Activated T-helper 2 cell treated with anti-CD3 and anti-CD28 coated beads, Interferon-gamma antibody, Interleukin-2, Interleukin-4, amounts not matched to agents 10 μg/mL and 5 μg/mL and 100 μg/mL, durations not matched to agents 14 hours and 24 hours and 36 hours (primary cell): Measurements from ENCODE around the gene TSC2. TPM values are rescaled to one million over a fixed set of nuclear protein-coding genes. Genes with fewer than 3 reads are reported as not detected.

Source experiments
- DNase-seq: peaks from one replicate; pipeline ENCODE4 v3.0.0; 2021; ENCODE audit warnings: low spot score
- H3K27ac Mint-ChIP-seq: one replicate; pipeline ENCODE4 v1.8.0; 2021; ENCODE audit warnings: mixed read lengths
- H3K27me3 Mint-ChIP-seq: one replicate; pipeline ENCODE4 v1.8.0; 2021; ENCODE audit warnings: low read depth, mixed read lengths
- H3K36me3 Mint-ChIP-seq: one replicate; pipeline ENCODE4 v1.8.0; 2021; ENCODE audit warnings: low read depth, mixed read lengths
- H3K4me1 Mint-ChIP-seq: one replicate; pipeline ENCODE4 v1.8.0; 2021; ENCODE audit warnings: low read depth, mixed read lengths
- H3K4me3 Mint-ChIP-seq: one replicate; pipeline ENCODE4 v1.8.0; 2021; ENCODE audit warnings: low read depth, mild to moderate bottlenecking, moderate library complexity, mixed read lengths
- H3K9me3 Mint-ChIP-seq: one replicate; pipeline ENCODE4 v1.8.0; 2021; ENCODE audit warnings: mixed read lengths
- intact Hi-C: fragments of 100-400 bp; cut with micrococcal nuclease; formaldehyde crosslinking; loops from one replicate; pipeline ENCODE4 v1.15.1; 2023
- total RNA-seq: library from RNA; stranded (reverse); gene quantifications from 2 replicates; pipeline ENCODE4 v1.2.3, GENCODE V29; 2022

Gene TSC2
- total RNA-seq, 1 donor from 2014 or later: 89.7 TPM

DNA sequence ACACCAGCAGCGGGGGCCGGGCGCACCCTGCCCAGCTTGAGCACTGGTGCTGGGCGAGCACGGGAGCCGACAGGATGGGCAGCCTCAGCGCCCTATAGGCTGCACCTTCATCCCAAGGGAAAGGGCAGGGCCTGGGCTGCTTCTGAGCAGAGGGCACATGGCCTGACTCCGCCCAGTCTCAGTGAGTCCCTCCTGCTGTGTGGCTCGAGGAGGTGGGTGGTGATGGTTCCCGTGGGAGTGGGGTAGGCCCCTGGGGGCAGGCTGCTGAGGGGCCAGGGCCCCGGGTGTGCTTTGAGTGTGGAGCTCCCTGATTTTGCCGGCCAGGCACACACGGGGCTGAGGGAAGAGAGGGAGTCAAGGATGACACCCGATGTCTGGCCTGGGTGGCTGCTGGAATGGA is 37.9 kb downstream of the TSC2 start:
- Mint-ChIP-seq H3K27ac (no peak overlapping the region), H3K4me3 (no peak overlapping the region), H3K9me3 (no peaks in the 10 kb centered on the region), H3K27me3 (no peaks in the 10 kb centered on the region), H3K36me3 (peaks cover 18% of the 10 kb centered on the region), H3K4me1 (no peaks in the 10 kb centered on the region)
- no peak for DNase-seq
- intact Hi-C loops: no loop called here

DNA sequence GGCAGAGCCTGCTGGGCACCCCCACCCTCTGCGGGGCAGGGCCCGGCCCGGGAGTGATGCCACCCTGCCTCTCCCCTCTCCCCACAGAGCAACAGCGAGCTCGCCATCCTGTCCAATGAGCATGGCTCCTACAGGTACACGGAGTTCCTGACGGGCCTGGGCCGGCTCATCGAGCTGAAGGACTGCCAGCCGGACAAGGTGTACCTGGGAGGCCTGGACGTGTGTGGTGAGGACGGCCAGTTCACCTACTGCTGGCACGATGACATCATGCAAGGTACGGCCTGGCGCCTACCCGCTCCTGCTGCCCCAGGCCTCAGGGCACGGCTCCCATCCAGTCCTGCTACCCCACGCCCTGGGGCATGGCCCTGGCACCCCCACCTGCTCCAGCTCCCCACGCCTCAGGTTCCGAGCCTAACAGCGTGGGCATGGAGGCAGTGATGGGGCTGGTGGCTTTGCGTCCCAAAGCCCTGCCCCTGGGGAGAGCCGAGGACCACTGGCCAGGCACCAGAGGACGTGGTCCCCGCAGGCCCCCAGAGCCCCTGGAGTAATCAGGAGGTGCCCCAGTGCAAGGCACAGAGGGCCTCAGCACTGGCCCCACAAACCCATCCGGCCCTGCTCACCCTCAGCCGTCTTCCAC is 38.4 kb downstream of the TSC2 start:
- intact Hi-C loops: no loop called here
- H3K27me3 Mint-ChIP-seq: no peaks in the 10 kb centered on the region
- DNase-seq: no peak
- no peaks in the 10 kb centered on the region for H3K9me3 Mint-ChIP-seq
- no peak overlapping the region for H3K4me3 Mint-ChIP-seq
- peaks cover 19% of the 10 kb centered on the region for H3K36me3 Mint-ChIP-seq
- no peaks in the 10 kb centered on the region for H3K4me1 Mint-ChIP-seq
- H3K27ac Mint-ChIP-seq: no peak overlapping the region

DNA sequence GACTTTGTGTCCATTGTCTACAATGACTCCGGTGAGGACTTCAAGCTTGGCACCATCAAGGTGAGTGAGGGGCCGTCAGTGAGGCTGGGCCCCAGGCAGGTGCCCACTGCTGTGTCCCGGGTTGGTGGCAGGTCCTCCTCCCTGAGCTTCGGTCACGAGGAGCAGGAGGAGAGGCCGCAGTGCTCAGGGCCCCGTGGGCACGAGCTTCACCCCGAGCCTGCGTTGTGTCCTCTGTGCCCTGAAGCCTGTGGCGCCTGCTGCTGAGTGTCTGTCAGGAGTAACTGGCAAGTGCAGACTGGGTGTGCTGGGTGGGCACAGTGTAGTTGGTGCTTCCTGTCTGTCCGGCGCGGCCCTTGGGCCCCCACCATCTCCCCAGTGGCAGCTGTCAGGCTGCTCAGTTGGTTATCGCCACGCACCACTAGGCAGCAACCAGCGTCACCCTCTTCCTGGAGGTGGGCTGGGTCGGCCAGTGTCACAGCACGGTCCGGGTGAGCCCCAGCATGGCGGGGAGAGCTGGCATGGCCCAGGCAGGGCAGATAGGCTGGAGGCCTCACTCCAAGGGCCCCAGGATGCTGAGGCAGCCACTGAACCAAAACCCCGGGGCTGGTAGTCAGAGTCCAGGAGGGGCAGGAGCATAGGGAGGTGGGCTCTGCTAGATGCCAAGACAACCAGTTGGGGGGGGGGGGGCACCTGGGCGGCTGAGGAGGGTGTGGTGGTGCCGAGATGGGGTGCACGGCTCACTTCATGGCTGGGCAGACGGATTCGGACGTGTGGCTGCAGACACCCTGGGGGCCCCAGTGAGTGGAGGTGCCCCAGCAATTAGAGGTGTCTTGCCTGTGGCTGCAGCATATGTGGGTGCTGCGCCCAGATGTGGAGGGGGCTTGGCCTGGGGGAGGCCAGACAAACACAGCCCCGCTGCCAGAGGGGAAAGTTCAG is 39.3 kb downstream of the TSC2 start:
- no peak for DNase-seq
- intact Hi-C loops: no loop called here
- Mint-ChIP-seq H3K27me3 (no peaks in the 10 kb centered on the region), H3K27ac (no peak overlapping the region), H3K4me1 (no peaks in the 10 kb centered on the region), H3K4me3 (no peak overlapping the region), H3K36me3 (peaks cover 19% of the 10 kb centered on the region), H3K9me3 (no peaks in the 10 kb centered on the region)

DNA sequence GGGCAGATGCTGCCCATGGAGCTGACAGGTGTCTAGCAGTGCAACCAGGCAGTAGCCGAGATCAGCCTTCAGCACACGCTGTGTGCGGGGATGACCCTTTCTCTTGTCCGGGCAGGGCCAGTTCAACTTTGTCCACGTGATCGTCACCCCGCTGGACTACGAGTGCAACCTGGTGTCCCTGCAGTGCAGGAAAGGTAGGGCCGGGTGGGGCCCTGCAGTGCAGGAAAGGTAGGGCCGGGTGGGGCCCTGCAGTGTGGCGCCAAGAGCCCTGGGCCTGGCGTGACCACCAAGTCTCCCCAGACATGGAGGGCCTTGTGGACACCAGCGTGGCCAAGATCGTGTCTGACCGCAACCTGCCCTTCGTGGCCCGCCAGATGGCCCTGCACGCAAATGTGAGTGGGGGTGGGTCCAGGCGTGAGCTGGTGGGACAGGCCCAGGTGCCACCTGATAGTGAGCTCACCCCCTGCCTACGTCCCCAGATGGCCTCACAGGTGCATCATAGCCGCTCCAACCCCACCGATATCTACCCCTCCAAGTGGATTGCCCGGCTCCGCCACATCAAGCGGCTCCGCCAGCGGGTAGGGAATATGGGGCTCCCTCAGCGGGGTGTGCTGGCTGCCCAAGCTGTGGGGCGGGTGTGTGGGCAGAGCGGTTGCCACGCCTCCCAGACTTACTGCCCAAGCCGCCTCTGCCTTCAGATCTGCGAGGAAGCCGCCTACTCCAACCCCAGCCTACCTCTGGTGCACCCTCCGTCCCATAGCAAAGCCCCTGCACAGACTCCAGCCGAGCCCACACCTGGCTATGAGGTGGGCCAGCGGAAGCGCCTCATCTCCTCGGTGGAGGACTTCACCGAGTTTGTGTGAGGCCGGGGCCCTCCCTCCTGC is 40.2 kb downstream of the TSC2 start:
- Mint-ChIP-seq H3K36me3 (peaks cover 16% of the 10 kb centered on the region), H3K27ac (no peak overlapping the region), H3K9me3 (no peaks in the 10 kb centered on the region), H3K4me1 (no peaks in the 10 kb centered on the region), H3K27me3 (no peaks in the 10 kb centered on the region), H3K4me3 (no peak overlapping the region)
- intact Hi-C loops: no loop called here
- DNase-seq: no peak

DNA sequence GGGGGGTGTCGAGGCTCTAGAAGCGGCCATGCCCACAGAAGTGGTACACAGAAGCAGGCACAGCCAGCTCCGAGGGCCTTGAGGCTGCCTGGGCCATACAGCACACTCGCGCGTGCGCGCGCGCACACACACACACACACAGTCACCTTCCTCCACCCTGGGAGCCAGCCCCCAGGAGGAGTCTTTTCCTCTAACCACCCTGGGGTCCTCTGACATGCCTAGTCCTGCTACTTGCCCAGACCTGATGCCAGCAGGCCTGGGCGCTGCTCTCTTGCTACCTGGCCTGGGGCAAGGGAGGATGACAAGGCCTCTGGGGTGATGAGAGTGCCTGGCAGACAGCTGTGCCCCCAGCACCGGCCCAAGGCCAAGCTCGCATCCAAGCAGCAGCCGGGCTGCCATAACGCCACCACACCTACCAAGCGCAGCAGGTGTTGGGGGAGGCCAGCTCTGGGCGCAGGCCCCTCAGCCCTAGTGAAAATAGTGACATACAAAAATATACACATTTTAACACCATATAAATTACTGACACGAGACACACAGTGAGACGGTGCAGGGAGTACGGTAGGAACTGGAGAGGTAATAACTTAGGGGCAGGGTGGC is 41.1 kb downstream of the TSC2 start:
- Mint-ChIP-seq H3K27ac (no peak overlapping the region), H3K4me3 (no peak overlapping the region), H3K27me3 (no peaks in the 10 kb centered on the region), H3K4me1 (no peaks in the 10 kb centered on the region), H3K9me3 (no peaks in the 10 kb centered on the region), H3K36me3 (peaks cover 16% of the 10 kb centered on the region)
- intact Hi-C loops: no loop called here
- DNase-seq: no peak

DNA sequence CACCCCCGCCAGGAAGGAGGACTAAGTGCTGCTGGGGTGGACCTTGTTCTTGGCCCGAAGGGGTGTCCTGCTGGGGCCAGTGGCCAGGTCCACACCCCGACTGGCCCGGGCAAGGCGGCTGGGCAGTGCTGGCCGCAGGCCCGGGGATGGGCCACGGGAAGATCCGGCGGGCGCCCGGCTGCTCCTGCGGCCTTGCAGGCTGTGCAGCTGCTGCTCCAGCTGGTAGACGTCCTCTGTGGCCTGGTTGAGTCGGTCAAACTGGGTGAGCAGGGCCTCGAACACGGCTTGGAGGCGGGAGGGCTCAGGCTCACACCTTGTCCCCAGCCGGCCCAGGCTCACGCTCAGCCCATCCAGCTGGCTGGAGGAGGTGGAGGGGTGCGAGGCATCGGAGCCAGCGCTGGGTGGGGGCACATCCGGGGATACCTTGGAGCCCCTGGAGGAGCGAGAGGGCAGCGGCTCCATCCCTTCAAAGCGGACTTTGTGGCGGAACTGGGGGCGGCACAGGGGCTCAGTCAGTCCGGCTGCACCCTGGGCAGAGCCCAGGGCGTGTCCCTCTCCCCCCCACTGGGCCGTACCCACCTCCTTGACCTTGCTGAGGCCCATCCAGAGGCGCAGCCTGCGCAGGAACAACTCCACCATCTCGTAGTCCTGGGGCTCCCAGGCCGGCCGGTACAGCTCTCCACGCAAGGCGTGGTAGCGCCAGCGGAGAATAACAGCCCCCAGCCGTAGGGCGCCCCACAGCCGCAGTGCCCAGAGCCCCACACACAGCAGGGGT is 42.1 kb downstream of the TSC2 start:
- Mint-ChIP-seq H3K27me3 (no peaks in the 10 kb centered on the region), H3K36me3 (peaks cover 16% of the 10 kb centered on the region), H3K27ac (no peak overlapping the region), H3K4me3 (no peak overlapping the region), H3K9me3 (no peaks in the 10 kb centered on the region), H3K4me1 (no peaks in the 10 kb centered on the region)
- intact Hi-C loops: no loop called here
- no peak for DNase-seq

DNA sequence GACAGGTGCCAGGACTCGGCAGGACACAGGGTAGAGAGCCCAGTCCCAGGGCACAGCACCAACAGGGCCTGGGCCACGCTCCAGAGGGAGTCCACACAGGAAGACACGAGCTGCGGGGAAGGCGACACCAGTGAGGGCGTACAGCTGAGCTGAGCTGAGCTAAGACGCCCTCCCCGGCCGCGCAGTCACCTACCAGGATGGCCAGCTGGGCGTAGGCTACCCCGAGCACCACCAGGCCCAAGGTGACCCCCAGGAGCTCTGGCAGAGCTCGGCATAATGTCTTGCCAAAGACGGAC is 42.6 kb downstream of the TSC2 start:
- no peak overlapping the region for H3K27ac Mint-ChIP-seq

DNA sequence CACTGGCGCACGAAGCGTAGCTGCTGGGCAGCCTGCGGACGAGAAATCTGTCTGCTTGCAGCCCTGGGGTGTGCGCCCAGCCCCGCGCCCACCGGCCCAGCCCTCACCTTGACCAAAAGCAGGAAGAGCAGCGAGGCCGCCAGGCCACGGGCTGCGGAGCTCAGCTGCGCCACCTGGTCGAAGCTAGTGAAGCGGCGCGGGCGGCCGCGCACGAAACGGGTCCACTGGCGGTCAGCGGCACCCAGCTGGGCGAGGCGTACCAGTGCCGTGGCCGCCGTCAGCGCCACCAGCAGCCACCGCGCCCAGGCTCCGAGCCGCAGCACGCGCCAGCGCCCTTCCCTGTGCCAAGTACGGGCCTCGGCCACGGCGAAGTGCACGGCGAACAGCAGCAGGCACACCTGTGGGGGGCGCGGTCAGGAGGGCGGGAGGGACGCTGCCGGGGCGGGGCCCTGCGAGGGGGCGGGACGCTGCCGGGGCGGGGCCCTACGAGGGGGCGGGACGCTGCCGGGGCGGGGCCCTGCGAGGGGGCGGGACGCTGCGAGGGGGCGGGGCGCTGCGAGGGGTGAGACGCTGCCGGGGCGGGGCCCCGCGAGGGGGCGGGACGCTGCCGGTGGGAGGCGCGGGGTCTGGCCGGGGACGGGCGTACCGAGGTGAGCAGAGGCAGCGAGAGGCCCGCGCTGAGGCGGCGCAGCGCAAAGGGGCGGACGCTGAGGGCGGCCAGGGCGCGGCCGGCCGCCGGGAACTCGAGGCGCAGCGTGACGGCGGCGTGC is 43.2 kb downstream of the TSC2 start:
- intact Hi-C loops: no loop called here
- Mint-ChIP-seq H3K4me1 (no peaks in the 10 kb centered on the region), H3K27ac (no peak overlapping the region), H3K4me3 (no peak overlapping the region), H3K9me3 (no peaks in the 10 kb centered on the region), H3K36me3 (peaks cover 16% of the 10 kb centered on the region), H3K27me3 (no peaks in the 10 kb centered on the region)
- DNase-seq: no peak

More for the DNA sequence above, 42.6 kb downstream of the TSC2 start:
- no peaks in the 10 kb centered on the region for H3K4me1 Mint-ChIP-seq
- peaks cover 16% of the 10 kb centered on the region for H3K36me3 Mint-ChIP-seq
- no peak overlapping the region for H3K4me3 Mint-ChIP-seq
- no peaks in the 10 kb centered on the region for H3K9me3 Mint-ChIP-seq
- no peaks in the 10 kb centered on the region for H3K27me3 Mint-ChIP-seq
- DNase-seq: no peak
- intact Hi-C loops: no loop called here

DNA sequence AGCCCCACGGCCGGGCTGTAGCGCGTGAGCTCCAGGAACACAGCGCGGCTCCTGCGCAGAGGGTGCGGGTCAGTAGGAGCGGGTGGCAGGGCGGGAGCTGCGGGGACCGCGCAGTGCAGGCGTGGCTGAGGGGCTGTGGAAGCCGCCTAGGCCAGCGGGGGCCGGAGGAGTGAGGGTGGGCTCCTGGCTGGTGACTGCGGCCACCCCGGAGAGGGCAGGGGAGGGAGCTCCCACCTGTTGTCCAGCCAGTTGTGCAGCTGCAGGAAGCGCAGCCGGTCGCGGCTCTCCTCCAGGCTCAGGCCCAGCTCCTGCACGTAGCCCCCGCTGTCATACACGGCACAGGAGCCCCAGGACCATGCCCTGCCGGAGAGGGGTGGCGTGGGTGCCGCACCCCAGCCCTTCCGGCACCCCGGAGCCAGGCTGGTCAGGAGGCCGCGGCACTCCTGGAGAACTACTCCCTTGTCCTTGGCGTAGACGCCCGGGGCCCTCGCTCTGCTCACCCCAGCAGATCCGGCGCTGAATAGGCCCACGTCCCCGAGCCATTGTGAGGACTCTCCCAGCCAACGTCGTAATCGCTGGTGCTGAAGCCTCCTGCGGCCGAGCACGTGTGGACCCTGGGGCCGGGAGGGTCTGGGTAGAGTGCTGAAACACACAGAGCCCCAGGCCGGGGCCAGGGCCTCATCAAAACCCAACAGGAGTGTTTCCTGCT is 43.9 kb downstream of the TSC2 start:
- Mint-ChIP-seq H3K27ac (no peak overlapping the region), H3K4me1 (no peaks in the 10 kb centered on the region), H3K9me3 (no peaks in the 10 kb centered on the region)

DNA sequence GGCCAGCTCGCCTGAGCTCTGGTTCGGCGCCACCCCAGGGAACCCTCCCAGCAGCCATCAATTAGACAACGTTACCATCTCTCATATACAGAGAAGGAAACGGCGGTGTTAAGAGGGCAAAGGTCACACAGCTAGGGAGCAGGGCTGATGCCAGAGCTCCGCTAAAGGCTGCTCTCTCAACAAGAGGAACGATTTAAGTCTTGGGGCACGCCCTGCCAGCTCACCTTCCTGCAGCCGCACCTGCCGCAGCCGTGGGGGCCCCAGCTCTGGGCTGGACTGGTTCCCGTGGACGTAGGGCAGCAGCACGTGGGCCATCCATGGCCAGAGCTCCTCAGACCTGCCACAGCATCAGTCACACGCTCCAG is 44.5 kb downstream of the TSC2 start:
- H3K27ac Mint-ChIP-seq: no peak overlapping the region
- no peaks in the 10 kb centered on the region for H3K9me3 Mint-ChIP-seq
- H3K36me3 Mint-ChIP-seq: peaks cover 12% of the 10 kb centered on the region
- no peaks in the 10 kb centered on the region for H3K27me3 Mint-ChIP-seq
- intact Hi-C loops: no loop called here
- H3K4me1 Mint-ChIP-seq: no peaks in the 10 kb centered on the region
- H3K4me3 Mint-ChIP-seq: no peak overlapping the region
- DNase-seq: no peak

More for the DNA sequence above, 43.9 kb downstream of the TSC2 start:
- Mint-ChIP-seq H3K4me3 (no peak overlapping the region), H3K27me3 (no peaks in the 10 kb centered on the region), H3K36me3 (peaks cover 16% of the 10 kb centered on the region)
- DNase-seq: no peak
- intact Hi-C loops: no loop called here

DNA sequence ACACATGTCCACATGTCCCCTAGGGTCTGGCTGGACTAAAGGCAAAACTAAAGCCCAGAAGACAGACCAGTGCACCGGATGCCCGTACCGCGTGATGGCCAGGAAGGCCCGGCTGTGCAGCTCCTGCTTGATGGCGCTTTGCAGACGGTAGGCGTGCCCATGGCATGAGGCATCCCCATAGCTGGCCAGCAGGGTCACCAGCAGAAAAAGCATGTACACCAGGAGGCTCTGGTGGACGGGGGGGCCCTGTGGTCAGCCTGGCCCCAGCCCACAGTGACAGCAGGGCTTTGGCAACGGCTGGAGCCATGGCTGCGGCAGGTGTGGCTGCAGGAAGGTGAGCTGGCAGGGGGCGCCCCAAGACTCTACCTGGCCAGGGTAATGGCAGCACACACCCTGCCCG is 45.1 kb downstream of the TSC2 start:
- intact Hi-C loops: no loop called here
- H3K4me3 Mint-ChIP-seq: no peak overlapping the region
- peaks cover 12% of the 10 kb centered on the region for H3K36me3 Mint-ChIP-seq
- DNase-seq: no peak
- H3K4me1 Mint-ChIP-seq: no peaks in the 10 kb centered on the region
- no peak overlapping the region for H3K27ac Mint-ChIP-seq
- H3K9me3 Mint-ChIP-seq: no peaks in the 10 kb centered on the region
- H3K27me3 Mint-ChIP-seq: no peaks in the 10 kb centered on the region
